Vein endothelial cell (primary cell): ENCODE measurements around the gene CCL21. TPM values are rescaled to one million over a fixed set of nuclear protein-coding genes. Genes with fewer than 3 reads are reported as not detected.

Experiments
- small RNA-seq: library from RNA; depleted of rRNA; stranded (forward); fragments of <200 nt; gene quantifications from one replicate; pipeline ENCODE3, GENCODE V24; 2012
- total RNA-seq: library from RNA; depleted of rRNA; stranded (reverse); fragments of >200 nt; gene quantifications from 2 replicates; pipeline ENCODE4 v1.2.3, GENCODE V29; 2012

Gene CCL21, protein sequence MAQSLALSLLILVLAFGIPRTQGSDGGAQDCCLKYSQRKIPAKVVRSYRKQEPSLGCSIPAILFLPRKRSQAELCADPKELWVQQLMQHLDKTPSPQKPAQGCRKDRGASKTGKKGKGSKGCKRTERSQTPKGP
- total RNA-seq, result not detected in 2 replicates

DNA sequence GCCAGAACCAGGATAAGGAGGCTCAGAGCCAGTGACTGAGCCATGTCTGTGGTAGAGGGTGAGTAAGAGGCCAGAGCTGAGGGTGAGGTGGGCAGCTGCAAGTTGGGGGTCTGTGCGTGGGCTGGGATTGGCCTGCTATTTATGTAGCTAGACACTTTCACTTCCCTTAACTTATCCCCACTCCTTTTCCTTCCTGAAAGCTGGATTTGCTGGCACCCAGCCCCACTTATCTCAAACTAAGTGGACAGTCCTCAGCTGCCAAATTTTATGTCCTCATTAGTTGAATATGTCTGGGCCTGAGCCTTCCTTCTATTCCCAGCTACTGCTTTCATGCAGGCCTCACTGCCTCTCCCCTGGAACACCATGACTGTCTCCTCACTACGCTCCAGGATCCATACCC, at the start of gene CCL21:
Gene CCL21, minus strand, starts transcription at position 114 of the 400 bp plus-strand sequence. Its CDS starts 70 bp downstream, at position 44.

DNA sequence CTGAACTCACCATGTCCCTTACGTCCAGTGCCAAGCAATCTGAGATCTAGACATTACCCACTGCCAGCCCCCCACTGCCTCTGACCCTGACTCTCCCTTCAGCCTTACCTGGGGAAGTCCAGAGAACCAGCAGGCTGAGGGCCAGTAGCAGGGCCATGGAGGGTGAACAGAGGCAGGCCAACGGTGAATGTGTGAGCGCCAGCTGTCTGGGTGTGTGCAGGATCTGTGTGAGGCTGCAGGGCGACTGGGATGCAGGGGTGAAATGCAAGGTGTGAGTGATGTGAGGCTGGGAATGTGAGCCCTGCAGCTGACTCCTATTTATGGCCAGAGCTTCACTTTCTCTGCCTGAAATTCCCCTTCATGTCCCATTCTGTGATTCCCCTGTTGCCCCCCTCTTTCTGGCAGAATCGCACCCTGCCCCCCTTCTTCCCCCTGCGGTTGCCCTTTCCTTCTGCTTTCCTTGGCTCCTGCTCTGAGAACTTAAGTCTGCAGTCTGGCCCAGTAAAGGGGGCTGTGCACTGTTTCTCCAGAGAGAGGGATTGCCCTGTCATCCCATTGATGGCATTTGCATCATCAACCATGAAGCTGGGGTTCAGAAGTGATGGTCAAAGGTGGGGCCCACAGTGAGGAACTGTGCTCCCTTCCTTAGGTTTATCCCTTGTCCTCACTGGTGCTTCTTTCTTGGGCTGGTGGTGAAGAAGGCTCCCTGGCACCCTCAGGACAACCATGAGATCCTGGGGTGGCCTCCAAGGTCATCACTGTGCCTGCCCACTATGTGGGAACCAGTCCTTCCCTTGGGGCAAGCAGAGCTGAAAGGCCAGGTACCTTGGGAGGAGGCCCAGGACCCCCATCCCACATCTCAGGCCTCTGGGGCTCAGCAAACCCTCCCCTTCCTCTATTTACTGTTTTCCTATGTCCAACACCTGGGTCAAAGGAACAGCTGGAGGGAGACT, 18.7 kb downstream of the CCL21 start, which contains the start of gene CCL19:
Gene CCL19, minus strand, starts transcription at position 294 of the 953 bp plus-strand sequence. Its CDS starts 137 bp downstream, at position 157.

GRCh38 chr9:34662526-34663302, 47.2 kb downstream of the CCL21 start, which contains the start of gene CCL27:
TSS of gene CCL27 (minus strand) at chr9:34662657. CDS start at chr9:34662633, 24 bp downstream.

Small RNA genes lying within 50 kb of the gene (small RNA-seq; reads per million reads assigned to genes)
- not detected for gene CCL27

Other genes starting within 250 kb of the CCL21 start
- gene ENHO, start 187.1 kb downstream of the CCL21 start, total RNA-seq, result 0.29 TPM in 1 of 2 replicates, not detected in the other
- gene CNTFR, start 120.4 kb downstream of the CCL21 start, total RNA-seq, result not detected in 2 replicates
- gene RPP25L, start 98.0 kb downstream of the CCL21 start, total RNA-seq, result 12.6 and 18.6 TPM in 2 replicates
- 63.0 and 65.0 TPM in 2 replicates for gene DCTN3, start 89.6 kb downstream of the CCL21 start, total RNA-seq
- 0.33 TPM in 1 of 2 replicates, not detected in the other for gene ARID3C, start 81.1 kb downstream of the CCL21 start, total RNA-seq
- 70.1 and 78.1 TPM in 2 replicates for gene SIGMAR1, start 72.3 kb downstream of the CCL21 start, total RNA-seq
- 32.3 and 40.2 TPM in 2 replicates for gene GALT, start 63.5 kb downstream of the CCL21 start, total RNA-seq
- 7.8 and 12.4 TPM in 2 replicates for gene IL11RA, start 58.0 kb downstream of the CCL21 start, total RNA-seq
- gene CCL27, start 47.5 kb downstream of the CCL21 start, total RNA-seq, result not detected in 2 replicates
- gene CCL19, start 18.9 kb downstream of the CCL21 start, total RNA-seq, result not detected in 2 replicates
- not detected in 2 replicates for gene PHF24, start 248.1 kb upstream of the CCL21 start, total RNA-seq